Stomach (tissue), 4 donors: ENCODE results near the gene HRCT1.

Source experiments
- POLR2A ChIP-seq, 4 donors: fragments of 450-650 bp; IDR thresholded peaks; one replicate each; pipeline ENCODE4 v1.6.1; 2016; ENCODE audit warnings: antibody characterized with exemption in 4 of 4, control low read depth in 2 of 4, mild to moderate bottlenecking in 1 of 4, moderate library complexity in 1 of 4
- TF ChIP-seq, protein P1 (sequence below), 7 experiments: fragments of 450-650 bp in 4 of 7; fragments of 200-600 bp in 3 of 7; sonication (generic) in 3 of 7; IDR thresholded peaks; one replicate each; pipeline ENCODE4 v1.5.1; 2016 to 2019; ENCODE audit warnings: antibody characterized with exemption in 7 of 7, control low read depth in 2 of 7, mild to moderate bottlenecking in 1 of 7

DNA sequence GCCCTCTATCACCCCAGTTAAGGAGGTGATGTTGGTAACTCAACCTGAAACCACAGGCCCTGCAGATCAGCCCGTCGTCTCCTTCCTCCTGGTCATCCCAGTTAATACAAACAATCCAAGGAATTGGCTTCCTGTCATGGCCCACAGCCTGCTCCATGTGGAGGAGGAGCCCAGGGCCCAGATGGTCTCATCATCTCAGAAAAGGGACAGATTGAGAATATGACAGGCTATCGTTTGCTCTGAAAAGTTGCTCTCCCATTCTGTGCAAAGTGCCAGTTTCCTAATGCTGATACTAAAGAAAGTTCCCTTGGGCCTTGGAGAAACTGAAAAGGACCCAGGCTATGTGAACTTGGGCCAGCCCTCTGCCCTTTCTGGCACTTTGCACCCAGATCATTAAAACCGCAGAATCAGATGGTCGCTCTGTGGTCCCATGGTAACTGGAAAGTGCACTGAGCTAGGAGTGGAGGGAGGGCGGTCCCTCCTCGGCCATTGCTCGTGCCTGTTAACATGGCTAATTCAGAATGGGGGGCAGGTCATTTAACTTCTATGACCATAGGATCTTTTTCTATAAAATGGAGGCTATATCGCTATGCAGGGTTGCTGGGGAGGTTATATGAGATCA is 2.6 kb downstream of the HRCT1 start:
- TF ChIP-seq, protein P1, sequence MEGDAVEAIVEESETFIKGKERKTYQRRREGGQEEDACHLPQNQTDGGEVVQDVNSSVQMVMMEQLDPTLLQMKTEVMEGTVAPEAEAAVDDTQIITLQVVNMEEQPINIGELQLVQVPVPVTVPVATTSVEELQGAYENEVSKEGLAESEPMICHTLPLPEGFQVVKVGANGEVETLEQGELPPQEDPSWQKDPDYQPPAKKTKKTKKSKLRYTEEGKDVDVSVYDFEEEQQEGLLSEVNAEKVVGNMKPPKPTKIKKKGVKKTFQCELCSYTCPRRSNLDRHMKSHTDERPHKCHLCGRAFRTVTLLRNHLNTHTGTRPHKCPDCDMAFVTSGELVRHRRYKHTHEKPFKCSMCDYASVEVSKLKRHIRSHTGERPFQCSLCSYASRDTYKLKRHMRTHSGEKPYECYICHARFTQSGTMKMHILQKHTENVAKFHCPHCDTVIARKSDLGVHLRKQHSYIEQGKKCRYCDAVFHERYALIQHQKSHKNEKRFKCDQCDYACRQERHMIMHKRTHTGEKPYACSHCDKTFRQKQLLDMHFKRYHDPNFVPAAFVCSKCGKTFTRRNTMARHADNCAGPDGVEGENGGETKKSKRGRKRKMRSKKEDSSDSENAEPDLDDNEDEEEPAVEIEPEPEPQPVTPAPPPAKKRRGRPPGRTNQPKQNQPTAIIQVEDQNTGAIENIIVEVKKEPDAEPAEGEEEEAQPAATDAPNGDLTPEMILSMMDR (IDR thresholded peaks at IDR 0.05): no peak
- TF ChIP-seq POLR2A (IDR thresholded peaks at IDR 0.05): no peak
